Spleen (tissue), 11 donors: ENCODE results near the gene LEO1. TPM values are rescaled to one million over a fixed set of nuclear protein-coding genes. Genes with fewer than 3 reads are reported as not detected.

ENCODE experiments used
- DNase-seq: peaks from one replicate; pipeline ENCODE4 v3.0.0-alpha.2; 2020
- H3K27ac ChIP-seq, 8 donors: fragments of 200-600 bp; sonication (generic) in 7 of 8; 1 replicate in 4 of 8; 2 replicates in 4 of 8; pipeline versions ENCODE4 v1.5.0 to v1.8.0; 2016 to 2021; ENCODE audit warnings: inconsistent platforms in 4 of 8, mild to moderate bottlenecking in 4 of 8, moderate library complexity in 1 of 8
- H3K27me3 ChIP-seq, 7 donors: fragments of 200-600 bp; sonication (generic) in 6 of 7; replicated peaks in 1 of 7; 1 replicate in 4 of 7; 2 replicates in 3 of 7; pipeline versions ENCODE4 v1.5.0 to v1.8.0; 2016 to 2021; ENCODE audit warnings: inconsistent platforms in 3 of 7, mild to moderate bottlenecking in 1 of 7
- H3K36me3 ChIP-seq, 6 donors: fragments of 200-600 bp; sonication (generic) in 5 of 6; 1 replicate in 4 of 6; 2 replicates in 2 of 6; pipeline versions ENCODE4 v1.5.0 to v1.8.0; 2016 to 2021; ENCODE audit warnings: inconsistent platforms in 2 of 6
- H3K4me1 ChIP-seq, 6 donors: fragments of 200-600 bp; sonication (generic) in 5 of 6; 1 replicate in 3 of 6; 2 replicates in 3 of 6; pipeline versions ENCODE4 v1.5.0 to v1.8.0; 2016 to 2021; ENCODE audit warnings: inconsistent platforms in 3 of 6
- H3K4me3 ChIP-seq, 8 donors: fragments of 200-600 bp; sonication (generic) in 7 of 8; 1 replicate in 4 of 8; 2 replicates in 4 of 8; pipeline versions ENCODE4 v1.5.0 to v1.8.0; 2016 to 2021; ENCODE audit warnings: inconsistent platforms in 4 of 8, mild to moderate bottlenecking in 4 of 8, moderate library complexity in 2 of 8
- H3K9me3 ChIP-seq, 8 donors: fragments of 200-600 bp; sonication (generic) in 7 of 8; 1 replicate in 4 of 8; 2 replicates in 4 of 8; pipeline versions ENCODE4 v1.5.0 to v1.8.0; 2016 to 2021; ENCODE audit warnings: inconsistent platforms in 4 of 8
- CTCF ChIP-seq, 11 experiments: fragments of 200-600 bp in 7 of 11; fragments of 450-650 bp in 4 of 11; sonication (generic) in 4 of 11; IDR thresholded peaks in 8 of 11; conservative IDR thresholded peaks in 3 of 11; 1 replicate in 7 of 11; 2 replicates in 4 of 11; pipeline versions ENCODE4 v1.4.0 to v1.8.0; 2016 to 2021; ENCODE audit warnings: antibody characterized with exemption in 11 of 11, inconsistent platforms in 4 of 11, mild to moderate bottlenecking in 1 of 11
- POLR2A ChIP-seq, 3 donors: fragments of 450-650 bp; IDR thresholded peaks; one replicate each; pipeline ENCODE4 v1.5.1; 2017; ENCODE audit warnings: antibody characterized with exemption in 3 of 3, mild to moderate bottlenecking in 1 of 3
- POLR2AphosphoS5 ChIP-seq, 3 donors: sonication (generic); formaldehyde crosslinking; IDR thresholded peaks; one replicate each; pipeline ENCODE4 v1.5.1; 2017; ENCODE audit warnings: antibody characterized with exemption in 3 of 3
- WGBS, 5 donors: extraction: QIAGEN DNeasy Blood & Tissue Kit in 3 of 5; methylation state at CpG; one replicate each; pipeline versions ENCODE4 v1.1.5 to v1.1.7; 2013 to 2018; 5-methylcytosine and 5-hydroxymethylcytosine counted together
- intact Hi-C: fragments of 100-400 bp; cut with DNase I; formaldehyde crosslinking; loops from one replicate; pipeline ENCODE4 v1.15.0; 2023; ENCODE audit warnings: low total_unique reads
- polyA plus RNA-seq, 3 donors: library from polyadenylated mRNA; stranded (reverse); fragments of 200-250 nt; gene quantifications; one replicate each; pipeline ENCODE4 v1.2.1, GENCODE V29; 2013
- total RNA-seq, 7 donors: library from RNA; depleted of rRNA in 3 of 7; stranded (reverse); fragments of >200 nt in 3 of 7; fragmentation: NEBNext Ultra II Directional in 4 of 7; extraction: Animal tissue kit (Norgen Biotek cat#: 25700) in 4 of 7; gene quantifications; one replicate each; pipeline versions ENCODE4 v1.1.0 to v1.2.1, GENCODE V29; 2016 to 2021
- donor health status: healthy with polysubstance abuse.
- donor health status: DM: no; HTN: no; CAD: no; lungs with moderate emphysema.
- donor health status: DM: no; HTN: no; CAD: no.
- donor health status: Bipolar disorder and iron deficiency.
- donor health status: healthy.
- donor health status: DM: no; HTN: no; CAD: no.
- donor health status: DM: yes; HTN: yes; CAD: no.

Gene LEO1
- total and polyA plus RNA-seq, 10 donors = 7.6 to 19.5 (median 15.5) TPM

- no peak overlapping the region for H3K4me3 ChIP-seq
- H3K27ac ChIP-seq = no peak overlapping the region
- TF ChIP-seq POLR2AphosphoS5 (IDR thresholded peaks at IDR 0.05) = no peak
- TF ChIP-seq POLR2A (IDR thresholded peaks at IDR 0.05) = no peak
- TF ChIP-seq CTCF (IDR thresholded peaks at IDR 0.05 in 8 of 11, conservative IDR thresholded peaks at IDR 0.05 in 3 of 11) = no peak
- DNase-seq = no peak
- no peaks in the 10 kb centered on the region for H3K36me3 ChIP-seq
- H3K9me3 ChIP-seq = no peaks in the 10 kb centered on the region
- no peaks in the 10 kb centered on the region for H3K27me3 ChIP-seq
- intact Hi-C loops = no loop called here
- peaks cover 10 to 41% (median 23%) of the 10 kb centered on the region in 6 donors for H3K4me1 ChIP-seq
- 92 to 100% (median 96%) methylated on average over 2 of the region's 2 CpGs for WGBS, 5 donors
Measured at GRCh38 chr15:52016316-52016715, 44.7 kb upstream of the LEO1 start.

- no peak for TF ChIP-seq POLR2AphosphoS5 (IDR thresholded peaks at IDR 0.05)
- TF ChIP-seq CTCF (IDR thresholded peaks at IDR 0.05 in 8 of 11, conservative IDR thresholded peaks at IDR 0.05 in 3 of 11) = no peak
- TF ChIP-seq POLR2A (IDR thresholded peaks at IDR 0.05) = no peak
- WGBS, 5 donors = 82 to 96% (median 86%) methylated on average over 1 of the region's 1 CpG
- peaks cover 0 to 26% (median 9%) of the 10 kb centered on the region in 6 donors for H3K4me1 ChIP-seq
- intact Hi-C loops = no loop called here
- H3K27me3 ChIP-seq = no peaks in the 10 kb centered on the region
- H3K27ac ChIP-seq = no peak overlapping the region
- H3K4me3 ChIP-seq = no peak overlapping the region
- no peaks in the 10 kb centered on the region for H3K36me3 ChIP-seq
- no peaks in the 10 kb centered on the region for H3K9me3 ChIP-seq
- DNase-seq = no peak
Measured at GRCh38 chr15:52014616-52015015, 43.0 kb upstream of the LEO1 start.

- peak overlapping the region in 4 of 8 donors; percentile 44 to 67 (median 54) for H3K27ac ChIP-seq
- 65 to 78% (median 71%) methylated on average over 3 of the region's 3 CpGs for whole genome bisulfite sequencing, 5 donors
Measured at GRCh38 chr15:52013151-52013791, 41.7 kb upstream of the LEO1 start.

More at GRCh38 chr15:52013151-52013791, 41.7 kb upstream of the LEO1 start:
- H3K27me3 ChIP-seq = no peaks in the 10 kb centered on the region
- H3K4me1 ChIP-seq = peaks cover 3 to 32% (median 14%) of the 10 kb centered on the region in 6 donors
- no peaks in the 10 kb centered on the region for H3K9me3 ChIP-seq
- intact Hi-C loops = no loop called here
- no peak for DNase-seq
- TF ChIP-seq POLR2A (IDR thresholded peaks at IDR 0.05) (no peak), POLR2AphosphoS5 (IDR thresholded peaks at IDR 0.05) (no peak), CTCF (IDR thresholded peaks at IDR 0.05 in 8 of 11, conservative IDR thresholded peaks at IDR 0.05 in 3 of 11) (no peak)
- no peak overlapping the region for H3K4me3 ChIP-seq
- no peaks in the 10 kb centered on the region for H3K36me3 ChIP-seq
